Endodermal cell (in vitro differentiated cells): Measurements from ENCODE around the gene DHX29. TPM values are rescaled to one million over a fixed set of nuclear protein-coding genes. Genes with fewer than 3 reads are reported as not detected.
A peak's percentile ranks its signal among the peaks of the same experiment; 100 is the strongest.

Source experiments
- DNase-seq: peaks from one replicate; pipeline ENCODE4 v3.0.0-alpha.2; 2017
- H3K27ac ChIP-seq: 2 replicates; pipeline ENCODE4 v1.5.1; 2013; ENCODE audit warnings: mild to moderate bottlenecking, low read depth, low read length, moderate library complexity
- H3K27me3 ChIP-seq: 2 replicates; pipeline ENCODE4 v1.6.1; 2013; ENCODE audit warnings: mild to moderate bottlenecking, low read length, moderate library complexity; ENCODE audit not compliant: insufficient read depth, control insufficient read depth, poor library complexity, severe bottlenecking
- H3K36me3 ChIP-seq: 2 replicates; pipeline ENCODE4 v1.7.0; 2013; ENCODE audit warnings: mild to moderate bottlenecking, low read length, moderate library complexity; ENCODE audit not compliant: control insufficient read depth, insufficient read depth
- H3K4me1 ChIP-seq: one replicate; pipeline ENCODE4 v1.7.0; 2013; ENCODE audit warnings: low read length; ENCODE audit not compliant: control insufficient read depth, insufficient read depth
- H3K4me3 ChIP-seq: 2 replicates; pipeline ENCODE4 v1.5.1; 2013; ENCODE audit warnings: mild to moderate bottlenecking, low read length, moderate library complexity
- H3K9ac ChIP-seq: 2 replicates; pipeline ENCODE4 v1.6.1; 2013; ENCODE audit warnings: mild to moderate bottlenecking, low read length, moderate library complexity; ENCODE audit not compliant: poor library complexity, severe bottlenecking; ENCODE audit errors: extremely low read depth
- H3K9me3 ChIP-seq: 2 replicates; pipeline ENCODE4 v1.6.1; 2013; ENCODE audit warnings: mild to moderate bottlenecking, low read length, moderate library complexity; ENCODE audit not compliant: control insufficient read depth
- H3K27ac Mint-ChIP-seq: 2 replicates; pipeline ENCODE4 v1.8.0; 2020; ENCODE audit warnings: mixed read lengths
- H3K27me3 Mint-ChIP-seq: 2 replicates; pipeline ENCODE4 v1.8.0; 2021; ENCODE audit warnings: mild to moderate bottlenecking, mixed read lengths; ENCODE audit not compliant: insufficient read depth
- H3K36me3 Mint-ChIP-seq: 2 replicates; pipeline ENCODE4 v1.8.0; 2020; ENCODE audit warnings: low read depth, mixed read lengths
- H3K4me1 Mint-ChIP-seq: 2 replicates; pipeline ENCODE4 v1.8.0; 2020; ENCODE audit warnings: mixed read lengths
- H3K4me3 Mint-ChIP-seq: 2 replicates; pipeline ENCODE4 v1.8.0; 2020; ENCODE audit warnings: mild to moderate bottlenecking, moderate library complexity, mixed read lengths
- H3K9me3 Mint-ChIP-seq: 2 replicates; pipeline ENCODE4 v1.8.0; 2020; ENCODE audit warnings: mild to moderate bottlenecking, mixed read lengths
- CTCF ChIP-seq: fragments of 200-600 bp; sonication (generic); conservative IDR thresholded peaks from 2 replicates; pipeline ENCODE4 v1.5.0; 2021; ENCODE audit warnings: antibody characterized with exemption, mild to moderate bottlenecking
- WGBS, 2 experiments: methylation state at CpG; one replicate each; pipeline versions ENCODE4 v1.1.5 to v1.1.7; 2013; ENCODE audit warnings: missing lambda C conversion rate in 2 of 2, mixed read lengths in 1 of 2; ENCODE audit not compliant: insufficient coverage in 1 of 2, insufficient read length in 1 of 2; 5-methylcytosine and 5-hydroxymethylcytosine counted together
- total RNA-seq, 2 donors: library from RNA; stranded (reverse); fragmentation: NEBNext Ultra II Directional in 1 of 2; extraction: Animal tissue kit (Norgen Biotek cat#: 25700) in 1 of 2; gene quantifications; 2 replicates in 1 of 2; 3 replicates in 1 of 2; pipeline ENCODE4 v1.2.1, GENCODE V29; 2021

Gene DHX29
- total RNA-seq, 2 donors from 2014 or later, result 27.9 to 29.0 TPM

GRCh38 chr5:55226027-55226933, 81.2 kb downstream of the DHX29 start:
- Histone ChIP-seq H3K27ac (no peak overlapping the region), H3K9me3 (no peaks in the 10 kb centered on the region), H3K4me1 (peaks cover 10% of the 10 kb centered on the region), H3K36me3 (no peaks in the 10 kb centered on the region), H3K4me3 (peak overlapping the region; percentile 69), H3K27me3 (peaks cover 100% of the 10 kb centered on the region), H3K9ac (no peak overlapping the region)
- Mint-ChIP-seq H3K4me1 (peaks cover 11% of the 10 kb centered on the region), H3K36me3 (peaks cover 3% of the 10 kb centered on the region), H3K27ac (no peak overlapping the region), H3K9me3 (no peaks in the 10 kb centered on the region), H3K27me3 (peaks cover 93% of the 10 kb centered on the region), H3K4me3 (peak overlapping the region; percentile 52)
- peak; percentile 92 for TF ChIP-seq CTCF
- WGBS, 2 experiments, result 5 to 6% methylated on average over 31 to 54 of the region's 54 CpGs
- DNase-seq, result peak; percentile 94

GRCh38 chr5:55225346-55225745, 82.1 kb downstream of the DHX29 start:
- peaks cover 93% of the 10 kb centered on the region for H3K27me3 Mint-ChIP-seq
- Histone ChIP-seq H3K9me3 (no peaks in the 10 kb centered on the region), H3K27me3 (peaks cover 100% of the 10 kb centered on the region), H3K9ac (no peak overlapping the region), H3K27ac (no peak overlapping the region), H3K4me3 (no peak overlapping the region), H3K4me1 (peaks cover 7% of the 10 kb centered on the region), H3K36me3 (no peaks in the 10 kb centered on the region)
- peaks cover 11% of the 10 kb centered on the region for H3K4me1 Mint-ChIP-seq
- TF ChIP-seq CTCF, result no peak
- no peak overlapping the region for H3K4me3 Mint-ChIP-seq
- no peaks in the 10 kb centered on the region for H3K9me3 Mint-ChIP-seq
- DNase-seq, result no peak
- no peak overlapping the region for H3K27ac Mint-ChIP-seq
- H3K36me3 Mint-ChIP-seq, result peaks cover 3% of the 10 kb centered on the region

GRCh38 chr5:55223812-55224240, 83.7 kb downstream of the DHX29 start:
- H3K27me3 Mint-ChIP-seq, result peaks cover 91% of the 10 kb centered on the region

More at GRCh38 chr5:55223812-55224240, 83.7 kb downstream of the DHX29 start:
- H3K4me3 ChIP-seq, result peak overlapping the region; percentile 64
- no peak overlapping the region for H3K27ac ChIP-seq
- Mint-ChIP-seq H3K4me1 (peaks cover 11% of the 10 kb centered on the region), H3K36me3 (peaks cover 3% of the 10 kb centered on the region), H3K27ac (no peak overlapping the region), H3K9me3 (no peaks in the 10 kb centered on the region), H3K4me3 (peak overlapping the region; percentile 45)
- 27 to 37% methylated on average over 4 to 7 of the region's 7 CpGs for WGBS, 2 experiments
- peaks cover 100% of the 10 kb centered on the region for H3K27me3 ChIP-seq
- no peak for TF ChIP-seq CTCF
- DNase-seq, result no peak
- no peaks in the 10 kb centered on the region for H3K9me3 ChIP-seq
- H3K9ac ChIP-seq, result no peak overlapping the region
- H3K4me1 ChIP-seq, result peaks cover 7% of the 10 kb centered on the region
- H3K36me3 ChIP-seq, result no peaks in the 10 kb centered on the region
